Measurements from ENCODE around the gene PTPRA. TPM values are rescaled to one million over a fixed set of nuclear protein-coding genes. Genes with fewer than 3 reads are reported as not detected.
A peak's percentile ranks its signal among the peaks of the same experiment; 100 is the strongest.

Gene PTPRA
- total and polyA plus RNA-seq, 2 donors from 2014 or later: 33.1 to 70.3 TPM

- H3K27ac ChIP-seq (ENCODE audit: low read depth in 2 of 2, low read length in 2 of 2): peak overlapping the region; percentile 84 to 93
- no peaks in the 10 kb centered on the region for H3K27me3 ChIP-seq (ENCODE audit: control insufficient read depth, insufficient read depth, low read length)
- TF ChIP-seq CTCF (IDR thresholded peaks at IDR 0.05; ENCODE audit: borderline replicate concordance, extremely low read depth, insufficient read depth): no peak
- peak overlapping the region; percentile 9 to 49 (median 19) for H3K9ac ChIP-seq (ENCODE audit: low read length in 3 of 3)
- peak overlapping the region; percentile 45 to 84 (median 55) for H3K4me3 ChIP-seq (ENCODE audit: low read length in 3 of 3)
- H3K36me3 ChIP-seq (ENCODE audit: control insufficient read depth in 2 of 3, insufficient read depth in 3 of 3, low read length in 3 of 3): peaks cover 7 to 29% (median 9%) of the 10 kb centered on the region in 3 donors
- FAIRE-seq (no peak), DNase-seq (no peak)
- H3K4me1 ChIP-seq (ENCODE audit: control insufficient read depth in 2 of 3, insufficient read depth in 2 of 3, low read depth in 1 of 3, low read length in 3 of 3): peaks cover 4 to 16% (median 12%) of the 10 kb centered on the region in 3 donors
- no peaks in the 10 kb centered on the region for H3K9me3 ChIP-seq (ENCODE audit: control insufficient read depth in 2 of 3, insufficient read depth in 1 of 3, low read length in 3 of 3)
- intact Hi-C loops (cut with DNase I): no loop called here
Observed at GRCh38 chr20:3045042-3045815, 171.9 kb downstream of the PTPRA start.

GRCh38 chr20:3045816-3046676 is 172.8 kb downstream of the PTPRA start, which contains the start of gene MRPS26:
TSS of gene MRPS26 (plus strand) at chr20:3046052. CDS start at chr20:3046069, 17 bp downstream.
- TF ChIP-seq CTCF (IDR thresholded peaks at IDR 0.05; ENCODE audit: borderline replicate concordance, extremely low read depth, insufficient read depth): no peak
- DNase-seq (peak; percentile 92 to 98 (median 96)), FAIRE-seq (no peak)
- Histone ChIP-seq H3K27ac (ENCODE audit: low read depth in 2 of 2, low read length in 2 of 2) (peak within 1 kb of the TSS; percentile 84 to 93), H3K9ac (ENCODE audit: low read length in 3 of 3) (peak within 1 kb of the TSS; percentile 56 to 77 (median 63)), H3K4me3 (ENCODE audit: low read length in 3 of 3) (peak within 1 kb of the TSS; percentile 79 to 85 (median 84)), H3K4me1 (ENCODE audit: control insufficient read depth in 2 of 3, insufficient read depth in 2 of 3, low read depth in 1 of 3, low read length in 3 of 3) (peaks cover 4 to 16% (median 12%) of the 10 kb centered on the region in 3 donors), H3K9me3 (ENCODE audit: control insufficient read depth in 2 of 3, insufficient read depth in 1 of 3, low read length in 3 of 3) (no peaks in the 10 kb centered on the region), H3K27me3 (ENCODE audit: control insufficient read depth, insufficient read depth, low read length) (no peaks in the 10 kb centered on the region), H3K36me3 (ENCODE audit: control insufficient read depth in 2 of 3, insufficient read depth in 3 of 3, low read length in 3 of 3) (peaks cover 7 to 25% (median 9%) of the 10 kb centered on the region in 3 donors)
- intact Hi-C loops (cut with DNase I): no loop called here

GRCh38 chr20:3046677-3047462 is 173.6 kb downstream of the PTPRA start:
- H3K36me3 ChIP-seq (ENCODE audit: control insufficient read depth in 2 of 3, insufficient read depth in 3 of 3, low read length in 3 of 3): peaks cover 7 to 25% (median 9%) of the 10 kb centered on the region in 3 donors
- H3K9me3 ChIP-seq (ENCODE audit: control insufficient read depth in 2 of 3, insufficient read depth in 1 of 3, low read length in 3 of 3): no peaks in the 10 kb centered on the region
- H3K4me1 ChIP-seq (ENCODE audit: control insufficient read depth in 2 of 3, insufficient read depth in 2 of 3, low read depth in 1 of 3, low read length in 3 of 3): peaks cover 4 to 13% (median 8%) of the 10 kb centered on the region in 3 donors
- FAIRE-seq (no peak), DNase-seq (peak in 4 of 5 donors; percentile 54 to 78 (median 60))
- peak overlapping the region in 1 of 2 donors; percentile 93 for H3K27ac ChIP-seq (ENCODE audit: low read depth in 2 of 2, low read length in 2 of 2)
- peak overlapping the region; percentile 56 to 77 (median 63) for H3K9ac ChIP-seq (ENCODE audit: low read length in 3 of 3)
- no peaks in the 10 kb centered on the region for H3K27me3 ChIP-seq (ENCODE audit: control insufficient read depth, insufficient read depth, low read length)
- intact Hi-C loops (cut with DNase I): no loop called here
- H3K4me3 ChIP-seq (ENCODE audit: low read length in 3 of 3): peak overlapping the region; percentile 79 to 85 (median 84)
- no peak for TF ChIP-seq CTCF (IDR thresholded peaks at IDR 0.05; ENCODE audit: borderline replicate concordance, extremely low read depth, insufficient read depth)
